GM19397 (cell line): Measurements from ENCODE around the gene OTOR.

ENCODE experiments used
- ATAC-seq: cut with Tn5 transposase; IDR thresholded peaks from one replicate; pipeline ENCODE4 v1.9.1; 2021; ENCODE audit warnings: mild to moderate bottlenecking, moderate library complexity; ENCODE audit not compliant: unreplicated experiment

OTOR gene, protein sequence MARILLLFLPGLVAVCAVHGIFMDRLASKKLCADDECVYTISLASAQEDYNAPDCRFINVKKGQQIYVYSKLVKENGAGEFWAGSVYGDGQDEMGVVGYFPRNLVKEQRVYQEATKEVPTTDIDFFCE

GRCh38 chr20:16748308-16748900, at the start of gene OTOR:
TSS of gene OTOR (plus strand) at chr20:16748358. CDS start at chr20:16748402, 44 bp downstream.
- no peak for ATAC-seq

DNA sequence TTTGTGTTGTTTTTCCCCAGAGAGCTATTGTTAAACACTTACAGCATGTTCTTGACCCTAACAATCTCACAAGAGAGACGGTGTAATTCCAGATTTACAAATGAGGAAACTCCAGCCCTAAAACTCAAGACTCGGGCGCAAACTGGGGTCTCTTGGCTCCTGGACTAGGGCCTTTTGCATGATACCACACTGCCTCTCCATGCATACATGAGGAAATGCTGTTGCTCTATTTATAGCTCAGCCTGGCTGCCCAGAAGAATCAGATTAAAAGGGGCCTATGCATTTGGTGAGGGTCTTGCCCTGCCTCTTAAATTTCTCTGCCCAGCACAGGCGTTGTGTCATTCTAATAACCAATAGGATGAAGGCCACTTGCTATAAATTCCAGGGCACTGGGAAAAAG, 48.9 kb upstream of the OTOR start:
- no peak for ATAC-seq

- no peak for ATAC-seq
Measured at GRCh38 chr20:16701296-16701695, 46.9 kb upstream of the OTOR start.

- ATAC-seq: no peak
Measured at GRCh38 chr20:16703570-16703969, 44.6 kb upstream of the OTOR start.

- no peak for ATAC-seq
Measured at GRCh38 chr20:16707674-16708073, 40.5 kb upstream of the OTOR start.

- ATAC-seq: no peak
Measured at GRCh38 chr20:16708602-16709001, 39.6 kb upstream of the OTOR start.

DNA sequence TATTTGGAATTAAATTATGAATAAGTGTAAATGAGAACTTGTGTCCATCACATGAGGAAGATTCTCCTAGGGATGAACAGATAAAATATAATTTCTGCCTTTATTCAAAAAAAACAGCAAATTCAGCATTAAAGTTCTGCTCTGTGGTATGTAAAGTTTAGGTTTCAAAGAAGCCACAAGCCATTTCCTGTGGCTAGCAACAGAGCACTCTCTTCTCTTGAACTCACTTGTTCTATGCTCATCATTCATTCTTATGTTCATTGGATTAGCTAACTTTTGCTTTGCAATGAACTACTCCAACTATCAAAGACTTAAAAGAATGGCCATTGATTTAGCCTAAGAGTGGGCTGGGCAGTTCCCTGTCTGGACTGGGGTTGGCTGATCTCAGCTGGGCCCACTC, 39.1 kb upstream of the OTOR start:
- peak; percentile 81 for ATAC-seq

- peak; percentile 60 for ATAC-seq
Measured at GRCh38 chr20:16710781-16711180, 37.4 kb upstream of the OTOR start.

DNA sequence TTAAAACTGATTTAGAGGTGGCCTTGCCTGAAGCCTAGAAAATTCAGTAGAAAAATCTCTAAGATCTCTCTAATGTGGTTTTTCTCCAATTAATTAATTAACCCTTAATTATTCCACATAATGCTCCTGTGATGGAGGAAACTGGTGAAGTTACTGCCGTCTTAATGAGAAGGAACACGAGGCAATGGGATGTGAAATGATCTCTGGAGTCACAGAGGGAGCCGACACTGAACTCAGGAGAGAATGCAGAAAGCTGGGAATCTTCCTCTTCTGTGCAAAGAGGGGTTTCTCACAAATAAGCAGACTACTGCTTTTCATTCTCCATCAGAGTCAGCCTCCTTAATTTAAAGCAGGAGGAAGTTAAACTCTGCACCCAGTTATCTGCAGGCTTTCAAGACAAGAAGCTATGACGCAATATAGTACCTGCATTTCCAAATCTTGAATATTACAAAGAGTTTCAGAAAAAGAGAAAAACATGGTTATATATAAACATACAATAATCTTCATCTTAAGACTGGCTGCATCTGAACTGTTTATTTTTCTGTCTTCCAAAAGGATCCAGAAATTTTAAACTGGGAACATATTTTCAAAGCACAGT, 36.4 kb upstream of the OTOR start:
- ATAC-seq: no peak

- no peak for ATAC-seq
Measured at GRCh38 chr20:16712511-16712947, 35.6 kb upstream of the OTOR start.

DNA sequence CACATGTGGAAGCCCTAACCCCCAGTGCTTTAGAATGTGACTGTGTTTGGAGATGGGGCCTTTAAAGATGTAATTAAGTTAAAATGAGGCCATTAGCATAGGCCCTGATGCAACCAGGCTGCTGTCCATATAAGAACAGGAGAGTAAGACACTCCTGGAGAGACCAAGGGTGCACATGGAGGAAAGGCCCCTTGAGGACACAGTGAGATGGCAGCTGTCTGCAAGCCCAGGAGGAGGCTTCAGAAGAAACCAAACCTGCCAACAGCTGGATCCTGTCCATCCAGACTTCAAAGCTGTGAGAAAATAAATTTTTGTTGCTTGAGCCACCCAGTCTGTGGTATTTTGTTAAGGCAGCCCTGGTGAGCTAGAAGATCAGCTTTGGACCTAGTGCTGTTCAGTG, 35.1 kb upstream of the OTOR start:
- no peak for ATAC-seq

DNA sequence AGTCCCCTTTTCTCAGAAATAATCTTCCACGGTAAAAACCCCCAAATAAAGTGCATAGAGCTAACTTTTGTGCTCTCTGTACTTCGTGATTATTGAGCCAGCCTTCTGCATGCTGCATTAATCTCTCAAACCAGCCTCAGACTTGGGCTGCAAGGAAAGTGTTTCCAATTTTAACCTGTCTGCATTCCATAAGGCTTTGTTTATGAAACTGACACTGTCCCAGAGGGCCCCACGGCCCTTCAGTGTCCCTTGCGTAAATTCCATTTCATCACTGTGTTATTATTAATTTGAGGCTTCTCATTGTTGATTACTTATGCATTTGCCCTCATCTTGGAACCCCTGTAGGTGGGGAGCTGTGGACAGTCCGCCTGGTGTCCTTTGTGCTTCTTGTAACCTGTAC, 33.9 kb upstream of the OTOR start:
- ATAC-seq: no peak

DNA sequence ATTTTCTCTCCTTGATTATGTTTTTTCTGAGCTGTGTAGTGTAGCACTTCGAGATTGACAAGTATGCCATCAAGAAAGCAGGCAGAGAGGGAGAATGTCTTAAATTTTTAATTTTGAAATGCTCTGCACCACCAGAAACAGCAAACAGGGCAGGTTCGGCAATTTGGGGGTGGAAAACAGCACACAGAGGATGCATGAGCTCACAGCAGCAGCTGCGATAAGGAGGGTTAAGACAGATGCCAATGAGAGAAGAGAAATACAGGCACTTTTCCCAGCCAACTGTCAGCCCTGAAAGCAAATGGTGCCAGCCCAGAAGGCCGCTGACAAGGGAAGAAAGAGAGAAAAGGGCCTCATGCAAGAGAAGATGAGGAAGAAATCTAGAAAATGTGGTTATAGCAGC, 33.4 kb upstream of the OTOR start:
- ATAC-seq: no peak

GRCh38 chr20:16719421-16719820, 28.7 kb upstream of the OTOR start:
- ATAC-seq: no peak

DNA sequence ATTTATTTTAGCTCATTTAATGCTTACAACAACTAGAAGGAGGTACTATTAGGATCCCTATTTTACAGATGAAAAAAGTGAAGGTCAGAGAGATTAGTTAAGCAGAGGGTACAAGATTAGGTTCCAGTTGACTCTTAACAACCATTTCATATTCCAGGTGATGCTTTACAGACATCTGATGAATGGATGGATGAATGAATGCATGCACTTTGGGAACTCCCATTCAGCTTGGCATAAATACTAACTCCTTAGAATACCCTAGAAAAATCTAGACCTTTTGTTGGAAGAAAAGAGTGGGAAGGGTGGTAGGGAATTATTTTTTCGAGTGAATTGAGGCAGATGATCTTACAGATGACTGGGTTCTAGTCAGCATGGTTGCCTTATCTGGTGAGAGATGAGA, 19.1 kb upstream of the OTOR start:
- no peak for ATAC-seq

DNA sequence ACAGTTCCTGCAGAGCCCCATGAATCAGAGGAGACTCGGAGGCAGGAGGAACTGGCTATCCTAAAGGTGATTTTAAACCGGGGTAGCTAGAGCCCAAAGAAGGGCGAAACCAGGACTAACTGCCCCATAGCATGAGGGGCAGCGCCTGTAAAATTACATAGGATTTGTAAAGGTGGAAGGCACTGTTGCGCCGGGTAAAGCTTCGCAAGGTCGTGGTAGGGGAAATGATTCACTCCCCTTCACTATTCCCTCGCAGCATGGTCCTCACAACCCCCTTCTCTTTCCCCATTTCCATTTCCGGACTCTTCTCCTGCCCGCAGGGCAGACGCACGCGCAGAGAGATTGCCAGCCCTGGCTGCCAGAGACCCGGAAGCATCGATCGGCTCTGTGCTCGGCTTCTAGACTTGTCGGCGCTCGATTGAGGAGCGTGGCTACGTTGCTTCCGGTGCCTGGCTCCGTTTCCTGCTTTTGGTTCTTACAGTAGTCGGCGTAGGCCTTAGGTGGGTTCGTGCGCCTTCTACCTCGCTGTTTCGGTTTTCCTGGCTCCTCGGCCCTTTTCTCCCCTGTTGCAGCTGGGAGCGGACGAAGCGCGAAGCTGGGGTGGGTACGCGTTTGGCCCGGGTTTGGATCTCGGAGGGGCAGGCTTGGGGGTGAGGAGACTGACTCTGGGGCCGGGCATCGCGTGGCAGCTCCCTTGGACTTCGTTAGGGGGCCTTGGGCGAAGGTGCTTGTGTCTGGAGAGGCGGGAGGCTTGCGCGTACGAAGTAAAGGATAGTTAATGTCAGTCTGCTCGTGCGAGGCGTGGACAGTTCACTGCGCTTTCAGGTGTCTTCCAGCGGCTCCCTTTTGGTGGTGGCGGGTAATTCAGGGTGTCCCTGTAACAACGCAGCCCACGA, 18.3 kb upstream of the OTOR start, which contains the start of gene SNRPB2:
TSS of gene SNRPB2 (plus strand) at position 462 of the 896 bp plus-strand sequence. CDS start 1,677 bp downstream, outside the sequence.
- ATAC-seq: peak; percentile 98

GRCh38 chr20:16732506-16733152, 15.5 kb upstream of the OTOR start:
- no peak for ATAC-seq

DNA sequence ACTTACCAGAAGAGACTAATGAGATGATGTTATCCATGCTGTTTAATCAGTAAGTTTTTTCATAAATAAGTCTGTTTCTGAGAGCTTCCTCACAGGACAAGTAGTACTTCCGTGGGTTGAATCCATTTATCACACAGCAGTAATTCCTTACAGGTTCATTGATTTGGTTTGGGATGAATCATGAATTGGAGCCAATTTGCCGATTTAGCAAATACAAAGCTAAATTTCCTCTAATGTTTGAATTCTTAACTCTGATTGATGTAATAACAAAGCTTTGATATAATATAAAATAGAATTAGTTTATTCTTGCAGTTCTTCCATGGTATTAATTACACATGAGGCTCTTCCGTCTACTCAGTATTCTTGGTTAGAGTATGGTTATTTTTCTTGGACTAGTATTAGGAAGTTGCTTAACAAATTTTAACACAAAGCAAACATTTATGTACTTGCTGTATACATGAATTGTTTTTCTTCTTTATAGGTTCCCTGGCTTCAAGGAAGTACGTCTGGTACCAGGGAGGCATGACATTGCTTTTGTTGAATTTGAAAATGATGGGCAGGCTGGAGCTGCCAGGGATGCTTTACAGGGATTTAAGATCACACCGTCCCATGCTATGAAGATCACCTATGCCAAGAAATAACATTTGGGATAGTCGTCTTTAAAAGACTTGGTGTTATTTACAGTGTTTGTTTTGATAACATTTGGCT, 7.6 kb upstream of the OTOR start:
- no peak for ATAC-seq

DNA sequence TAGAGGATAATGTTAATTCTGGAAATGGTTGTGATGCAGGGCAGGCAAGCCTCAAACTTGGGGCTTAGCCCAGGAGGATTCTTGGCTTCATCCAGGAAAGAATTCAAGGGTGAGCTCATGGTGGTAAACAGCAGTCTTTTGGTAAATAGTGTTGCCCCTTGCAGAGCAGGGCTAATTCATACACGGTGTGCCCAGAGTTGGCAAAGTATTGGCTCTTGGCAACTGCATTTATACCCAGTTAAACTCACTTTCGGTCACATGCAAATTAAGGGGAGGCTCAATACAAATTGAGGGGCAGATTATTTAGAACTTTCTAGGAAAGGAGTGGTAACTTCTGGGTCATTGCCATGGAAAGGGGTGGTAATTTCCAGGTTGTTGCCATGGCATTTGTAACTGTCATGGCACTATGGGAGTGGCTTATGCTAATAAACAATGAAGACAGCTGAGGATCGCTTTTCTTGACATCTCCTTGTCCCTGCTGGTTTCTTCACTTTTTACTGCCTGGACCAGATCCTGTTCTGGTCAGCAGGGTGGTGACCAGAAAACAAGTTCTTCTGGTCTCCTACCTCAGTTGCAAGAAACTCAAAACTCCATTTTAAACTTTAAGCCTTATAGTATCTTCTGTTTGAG, 3.9 kb upstream of the OTOR start:
- no peak for ATAC-seq

DNA sequence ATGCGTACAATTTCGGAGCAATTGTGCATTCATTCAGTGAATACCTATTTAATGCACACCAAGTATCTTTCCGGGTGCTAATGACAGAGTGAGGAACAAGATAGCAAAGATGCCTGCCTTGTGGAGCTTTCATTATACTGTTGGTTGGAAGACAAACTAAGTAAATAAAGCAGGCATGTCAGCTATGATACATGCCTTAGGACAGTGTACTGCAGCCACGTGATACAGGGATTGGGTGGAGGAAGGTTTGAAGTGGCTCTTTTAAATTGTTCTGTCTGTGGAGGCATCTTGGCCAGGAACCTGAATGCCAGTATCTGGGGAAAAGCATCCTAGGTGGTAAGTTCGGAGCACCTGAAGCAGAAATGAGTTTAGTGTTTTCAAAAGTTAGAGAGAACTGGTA, 3.0 kb upstream of the OTOR start:
- no peak for ATAC-seq
